ENCODE measurements around the gene MAPKBP1.

- no peak for TF ChIP-seq CTCF (IDR thresholded peaks at IDR 0.05)
- no peak for TF ChIP-seq POLR2AphosphoS5 (IDR thresholded peaks at IDR 0.05)
- no peak for TF ChIP-seq POLR2A (IDR thresholded peaks at IDR 0.05)
Measured at GRCh38 chr15:41774882-41775417, 666 bp downstream of the MAPKBP1 start.
